ENCODE data around the gene VAV2.

DNA sequence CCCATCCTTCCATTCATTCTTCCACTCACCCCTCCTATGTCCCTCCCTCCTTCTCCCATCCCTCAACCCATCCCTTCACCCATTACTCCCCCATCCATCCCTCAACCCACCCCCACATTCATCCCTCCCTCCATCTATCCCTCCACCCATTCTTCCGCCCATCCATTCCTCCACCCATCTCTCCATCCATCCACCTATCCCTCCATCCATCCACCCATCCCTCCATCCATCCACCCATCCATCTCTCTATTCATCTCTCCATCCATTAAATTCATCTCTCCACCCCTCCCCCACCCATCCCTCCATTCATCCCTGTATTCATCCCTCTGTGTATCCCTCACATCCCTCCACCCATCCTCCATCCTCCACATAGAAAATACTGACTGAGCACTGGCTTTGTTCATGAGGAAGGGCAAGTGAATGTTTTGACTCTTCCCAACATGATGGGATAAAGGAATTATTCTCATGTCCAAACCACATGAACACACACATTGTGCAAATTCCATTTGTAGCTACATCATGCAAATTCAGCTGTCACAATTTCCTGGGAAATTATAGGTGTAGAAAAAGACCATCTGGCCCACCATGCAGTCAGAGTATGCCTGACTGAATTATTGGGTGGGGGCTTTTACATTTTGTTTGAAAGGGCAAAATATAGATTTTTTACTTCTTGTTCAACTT is 6.9 kb upstream of the VAV2 start:
- TF ChIP-seq, protein P1, sequence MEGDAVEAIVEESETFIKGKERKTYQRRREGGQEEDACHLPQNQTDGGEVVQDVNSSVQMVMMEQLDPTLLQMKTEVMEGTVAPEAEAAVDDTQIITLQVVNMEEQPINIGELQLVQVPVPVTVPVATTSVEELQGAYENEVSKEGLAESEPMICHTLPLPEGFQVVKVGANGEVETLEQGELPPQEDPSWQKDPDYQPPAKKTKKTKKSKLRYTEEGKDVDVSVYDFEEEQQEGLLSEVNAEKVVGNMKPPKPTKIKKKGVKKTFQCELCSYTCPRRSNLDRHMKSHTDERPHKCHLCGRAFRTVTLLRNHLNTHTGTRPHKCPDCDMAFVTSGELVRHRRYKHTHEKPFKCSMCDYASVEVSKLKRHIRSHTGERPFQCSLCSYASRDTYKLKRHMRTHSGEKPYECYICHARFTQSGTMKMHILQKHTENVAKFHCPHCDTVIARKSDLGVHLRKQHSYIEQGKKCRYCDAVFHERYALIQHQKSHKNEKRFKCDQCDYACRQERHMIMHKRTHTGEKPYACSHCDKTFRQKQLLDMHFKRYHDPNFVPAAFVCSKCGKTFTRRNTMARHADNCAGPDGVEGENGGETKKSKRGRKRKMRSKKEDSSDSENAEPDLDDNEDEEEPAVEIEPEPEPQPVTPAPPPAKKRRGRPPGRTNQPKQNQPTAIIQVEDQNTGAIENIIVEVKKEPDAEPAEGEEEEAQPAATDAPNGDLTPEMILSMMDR (IDR thresholded peaks at IDR 0.05) = no peak
- TF ChIP-seq POLR2A (IDR thresholded peaks at IDR 0.05) = no peak

All from tibial nerve (tissue), 3 donors.